Breast epithelium (tissue), 3 donors: ENCODE results near the gene RBM19.
"Not testable (repeated sequence)": the region's sequence is repeated elsewhere in the genome, so short reads cannot be mapped to it uniquely, and the experiment has no call there.

Experiments used
- POLR2A ChIP-seq: fragments of 450-650 bp; IDR thresholded peaks from one replicate; pipeline ENCODE4 v1.6.1; 2016; ENCODE audit warnings: antibody characterized with exemption, mild to moderate bottlenecking, moderate library complexity
- POLR2AphosphoS5 ChIP-seq, 3 donors: sonication (generic); formaldehyde crosslinking; IDR thresholded peaks; one replicate each; pipeline ENCODE4 v1.6.1; 2017; ENCODE audit warnings: antibody characterized with exemption in 3 of 3
- TF ChIP-seq, protein P1 (sequence below), 3 donors: fragments of 450-650 bp; IDR thresholded peaks; one replicate each; pipeline ENCODE4 v1.5.1; 2016 to 2017; ENCODE audit warnings: antibody characterized with exemption in 3 of 3, mild to moderate bottlenecking in 3 of 3, moderate library complexity in 3 of 3

DNA sequence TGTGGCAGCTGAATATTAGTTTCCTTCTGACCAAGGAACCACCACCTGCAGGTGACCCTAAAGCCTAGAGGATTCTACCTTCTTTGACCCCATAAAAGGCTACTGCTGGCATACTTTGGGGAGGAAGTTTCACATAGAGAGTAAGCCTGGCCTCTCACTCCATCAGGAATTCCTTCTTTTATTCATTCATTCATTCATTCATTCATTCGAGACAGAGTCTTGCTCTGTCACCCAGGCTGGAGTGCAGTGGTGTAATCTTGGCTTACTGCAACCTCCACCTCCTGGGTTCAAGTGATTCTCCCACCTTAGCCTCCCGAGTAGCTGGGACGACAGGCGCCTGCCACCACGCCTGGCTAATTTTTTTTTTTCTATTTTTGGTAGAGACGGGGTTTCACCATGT is 64.8 kb downstream of the RBM19 start:
- TF ChIP-seq, protein P1, sequence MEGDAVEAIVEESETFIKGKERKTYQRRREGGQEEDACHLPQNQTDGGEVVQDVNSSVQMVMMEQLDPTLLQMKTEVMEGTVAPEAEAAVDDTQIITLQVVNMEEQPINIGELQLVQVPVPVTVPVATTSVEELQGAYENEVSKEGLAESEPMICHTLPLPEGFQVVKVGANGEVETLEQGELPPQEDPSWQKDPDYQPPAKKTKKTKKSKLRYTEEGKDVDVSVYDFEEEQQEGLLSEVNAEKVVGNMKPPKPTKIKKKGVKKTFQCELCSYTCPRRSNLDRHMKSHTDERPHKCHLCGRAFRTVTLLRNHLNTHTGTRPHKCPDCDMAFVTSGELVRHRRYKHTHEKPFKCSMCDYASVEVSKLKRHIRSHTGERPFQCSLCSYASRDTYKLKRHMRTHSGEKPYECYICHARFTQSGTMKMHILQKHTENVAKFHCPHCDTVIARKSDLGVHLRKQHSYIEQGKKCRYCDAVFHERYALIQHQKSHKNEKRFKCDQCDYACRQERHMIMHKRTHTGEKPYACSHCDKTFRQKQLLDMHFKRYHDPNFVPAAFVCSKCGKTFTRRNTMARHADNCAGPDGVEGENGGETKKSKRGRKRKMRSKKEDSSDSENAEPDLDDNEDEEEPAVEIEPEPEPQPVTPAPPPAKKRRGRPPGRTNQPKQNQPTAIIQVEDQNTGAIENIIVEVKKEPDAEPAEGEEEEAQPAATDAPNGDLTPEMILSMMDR (IDR thresholded peaks at IDR 0.05) = not testable (repeated sequence)
- not testable (repeated sequence) for TF ChIP-seq POLR2AphosphoS5 (IDR thresholded peaks at IDR 0.05); POLR2A
